Kidney epithelial cell (primary cell): ENCODE measurements around the gene CCDC87. TPM values are rescaled to one million over a fixed set of nuclear protein-coding genes. Genes with fewer than 3 reads are reported as not detected.

ENCODE experiments used
- DNase-seq: peaks from one replicate; pipeline ENCODE4 v3.0.0-alpha.2; 2010; ENCODE audit warnings: low read depth
- H3K27me3 ChIP-seq: 2 replicates; pipeline ENCODE4 v1.6.0; 2011; ENCODE audit warnings: low read length; ENCODE audit not compliant: control insufficient read depth, insufficient read depth
- H3K36me3 ChIP-seq: 2 replicates; pipeline ENCODE4 v1.5.1; 2011; ENCODE audit warnings: low read length; ENCODE audit not compliant: control insufficient read depth, insufficient read depth
- H3K4me3 ChIP-seq: 2 replicates; pipeline ENCODE4 v1.5.1; 2011; ENCODE audit warnings: low read depth, mild to moderate bottlenecking, control low read depth, low read length
- CTCF ChIP-seq: IDR thresholded peaks from 2 replicates; pipeline ENCODE4 v1.5.1; 2011; ENCODE audit warnings: mild to moderate bottlenecking, moderate library complexity, low read length, control low read depth, inconsistent platforms; ENCODE audit not compliant: insufficient read depth, poor library complexity, severe bottlenecking
- total RNA-seq: library from RNA; depleted of rRNA; stranded (reverse); fragments of >200 nt; gene quantifications from 2 replicates; pipeline ENCODE4 v1.2.3, GENCODE V29; 2015

The CCDC87 gene
- total RNA-seq, 1 donor from 2014 or later = 0.58 TPM

GRCh38 chr11:66561178-66561974 is 31.5 kb downstream of the CCDC87 start:
- TF ChIP-seq CTCF = no peak
- H3K27me3 ChIP-seq = peaks cover 33% of the 10 kb centered on the region
- H3K36me3 ChIP-seq = no peaks in the 10 kb centered on the region
- no peak overlapping the region for H3K4me3 ChIP-seq
- DNase-seq = no peak

GRCh38 chr11:66559866-66560676 is 32.8 kb downstream of the CCDC87 start:
- peaks cover 38% of the 10 kb centered on the region for H3K27me3 ChIP-seq
- no peaks in the 10 kb centered on the region for H3K36me3 ChIP-seq
- no peak for TF ChIP-seq CTCF
- H3K4me3 ChIP-seq = no peak overlapping the region
- DNase-seq = no peak

- no peak for TF ChIP-seq CTCF
- Histone ChIP-seq H3K36me3 (no peaks in the 10 kb centered on the region), H3K27me3 (peaks cover 38% of the 10 kb centered on the region), H3K4me3 (no peak overlapping the region)
- no peak for DNase-seq
Observed at GRCh38 chr11:66559142-66559865, 33.6 kb downstream of the CCDC87 start.

- DNase-seq = no peak
- Histone ChIP-seq H3K27me3 (peaks cover 38% of the 10 kb centered on the region), H3K4me3 (no peak overlapping the region), H3K36me3 (no peaks in the 10 kb centered on the region)
- TF ChIP-seq CTCF = no peak
Observed at GRCh38 chr11:66557733-66558326, 35.0 kb downstream of the CCDC87 start.

GRCh38 chr11:66556086-66556485 is 36.8 kb downstream of the CCDC87 start:
- TF ChIP-seq CTCF = no peak
- no peaks in the 10 kb centered on the region for H3K36me3 ChIP-seq
- no peak for DNase-seq
- peaks cover 38% of the 10 kb centered on the region for H3K27me3 ChIP-seq
- H3K4me3 ChIP-seq = no peak overlapping the region
